Astrocyte (in vitro differentiated cells and primary cell): ENCODE measurements around the gene C3orf52. TPM values are rescaled to one million over a fixed set of nuclear protein-coding genes. Genes with fewer than 3 reads are reported as not detected.
A peak's percentile ranks its signal among the peaks of the same experiment; 100 is the strongest.

Experiments used
- DNase-seq: peaks from one replicate; pipeline ENCODE4 v3.0.0-alpha.2; 2010; ENCODE audit warnings: low read depth
- FAIRE-seq: peaks from 2 replicates; lab custom pipeline; 2011; peaks lifted over from hg19 to GRCh38; lab: Jason Lieb, UNC
- H2AFZ ChIP-seq: 2 replicates; pipeline ENCODE4 v1.6.0; 2012; ENCODE audit warnings: low read depth, low read length, inconsistent platforms
- H3K27ac ChIP-seq: 2 replicates; pipeline ENCODE4 v1.5.1; 2011; ENCODE audit warnings: low read depth, low read length, inconsistent platforms
- H3K27me3 ChIP-seq: 2 replicates; pipeline ENCODE4 v1.6.0; 2011; ENCODE audit warnings: low read length, inconsistent platforms; ENCODE audit not compliant: insufficient read depth
- H3K36me3 ChIP-seq: 2 replicates; pipeline ENCODE4 v1.5.1; 2011; ENCODE audit warnings: low read length, inconsistent platforms; ENCODE audit not compliant: insufficient read depth
- H3K4me1 ChIP-seq: 2 replicates; pipeline ENCODE4 v1.5.1; 2011; ENCODE audit warnings: low read length, inconsistent platforms; ENCODE audit not compliant: insufficient read depth
- H3K4me2 ChIP-seq: 2 replicates; pipeline ENCODE4 v1.6.0; 2012; ENCODE audit warnings: low read length, inconsistent platforms
- H3K4me3 ChIP-seq: 2 replicates; pipeline ENCODE4 v1.5.1; 2011; ENCODE audit warnings: low read depth, mild to moderate bottlenecking, low read length, inconsistent platforms; ENCODE audit not compliant: insufficient read depth
- H3K79me2 ChIP-seq: 2 replicates; pipeline ENCODE4 v1.6.0; 2012; ENCODE audit warnings: mild to moderate bottlenecking, low read length, inconsistent platforms; ENCODE audit not compliant: insufficient read depth
- H3K9ac ChIP-seq: 2 replicates; pipeline ENCODE4 v1.6.0; 2012; ENCODE audit warnings: mild to moderate bottlenecking, low read length, inconsistent platforms
- H3K9me3 ChIP-seq: 2 replicates; pipeline ENCODE4 v1.5.1; 2012; ENCODE audit warnings: low read depth, mild to moderate bottlenecking, low read length, inconsistent platforms; ENCODE audit not compliant: insufficient read depth
- H4K20me1 ChIP-seq: 2 replicates; pipeline ENCODE4 v1.6.0; 2012; ENCODE audit warnings: low read length, inconsistent platforms; ENCODE audit not compliant: insufficient read depth
- H3K27ac Mint-ChIP-seq: one replicate; pipeline ENCODE4 v1.8.0; 2021; ENCODE audit warnings: mild to moderate bottlenecking, mixed read lengths; ENCODE audit not compliant: unreplicated experiment
- H3K27me3 Mint-ChIP-seq: one replicate; pipeline ENCODE4 v1.8.0; 2021; ENCODE audit warnings: low read depth, mixed read lengths; ENCODE audit not compliant: unreplicated experiment
- H3K36me3 Mint-ChIP-seq: one replicate; pipeline ENCODE4 v1.8.0; 2021; ENCODE audit warnings: low read depth, mixed read lengths; ENCODE audit not compliant: unreplicated experiment
- H3K4me1 Mint-ChIP-seq: one replicate; pipeline ENCODE4 v1.8.0; 2021; ENCODE audit warnings: low read depth, mixed read lengths; ENCODE audit not compliant: unreplicated experiment
- H3K4me3 Mint-ChIP-seq: one replicate; pipeline ENCODE4 v1.8.0; 2021; ENCODE audit warnings: mild to moderate bottlenecking, moderate library complexity, mixed read lengths; ENCODE audit not compliant: unreplicated experiment
- H3K9me3 Mint-ChIP-seq: one replicate; pipeline ENCODE4 v1.8.0; 2021; ENCODE audit warnings: mild to moderate bottlenecking, mixed read lengths; ENCODE audit not compliant: unreplicated experiment
- EZH2 ChIP-seq: IDR thresholded peaks from 2 replicates; pipeline ENCODE4 v1.6.1; 2012; ENCODE audit warnings: mild to moderate bottlenecking, low read length, inconsistent platforms; ENCODE audit not compliant: insufficient read depth
- total RNA-seq: library from RNA; stranded (reverse); gene quantifications from 2 replicates; pipeline ENCODE4 v1.2.1, GENCODE V29; 2021
- TF ChIP-seq, protein P1 (sequence below): IDR thresholded peaks from 2 replicates; pipeline ENCODE4 v1.5.1; 2011; ENCODE audit warnings: low read depth, mild to moderate bottlenecking, inconsistent platforms, low read length, moderate library complexity; ENCODE audit not compliant: insufficient read depth

Gene C3orf52
- total RNA-seq, 1 donor from 2014 or later, result 21.9 TPM

GRCh38 chr3:112087746-112088145 lies 1.6 kb downstream of the C3orf52 start:
- Histone ChIP-seq H3K36me3 (no peaks in the 10 kb centered on the region), H3K4me3 (peak overlapping the region; percentile 75), H3K27ac (peak overlapping the region; percentile 89), H2AFZ (no peak overlapping the region), H3K4me2 (peak overlapping the region; percentile 85), H3K4me1 (peaks cover 23% of the 10 kb centered on the region), H3K9me3 (no peaks in the 10 kb centered on the region), H3K27me3 (no peaks in the 10 kb centered on the region), H3K9ac (peak overlapping the region; percentile 94), H3K79me2 (peaks cover 54% of the 10 kb centered on the region), H4K20me1 (peaks cover 23% of the 10 kb centered on the region)
- Mint-ChIP-seq H3K27ac (peak overlapping the region; percentile 94), H3K4me1 (peaks cover 34% of the 10 kb centered on the region), H3K9me3 (no peaks in the 10 kb centered on the region), H3K27me3 (no peaks in the 10 kb centered on the region), H3K36me3 (peaks cover 10% of the 10 kb centered on the region), H3K4me3 (peak overlapping the region; percentile 99)
- TF ChIP-seq, protein P1, sequence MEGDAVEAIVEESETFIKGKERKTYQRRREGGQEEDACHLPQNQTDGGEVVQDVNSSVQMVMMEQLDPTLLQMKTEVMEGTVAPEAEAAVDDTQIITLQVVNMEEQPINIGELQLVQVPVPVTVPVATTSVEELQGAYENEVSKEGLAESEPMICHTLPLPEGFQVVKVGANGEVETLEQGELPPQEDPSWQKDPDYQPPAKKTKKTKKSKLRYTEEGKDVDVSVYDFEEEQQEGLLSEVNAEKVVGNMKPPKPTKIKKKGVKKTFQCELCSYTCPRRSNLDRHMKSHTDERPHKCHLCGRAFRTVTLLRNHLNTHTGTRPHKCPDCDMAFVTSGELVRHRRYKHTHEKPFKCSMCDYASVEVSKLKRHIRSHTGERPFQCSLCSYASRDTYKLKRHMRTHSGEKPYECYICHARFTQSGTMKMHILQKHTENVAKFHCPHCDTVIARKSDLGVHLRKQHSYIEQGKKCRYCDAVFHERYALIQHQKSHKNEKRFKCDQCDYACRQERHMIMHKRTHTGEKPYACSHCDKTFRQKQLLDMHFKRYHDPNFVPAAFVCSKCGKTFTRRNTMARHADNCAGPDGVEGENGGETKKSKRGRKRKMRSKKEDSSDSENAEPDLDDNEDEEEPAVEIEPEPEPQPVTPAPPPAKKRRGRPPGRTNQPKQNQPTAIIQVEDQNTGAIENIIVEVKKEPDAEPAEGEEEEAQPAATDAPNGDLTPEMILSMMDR, result no peak
- TF ChIP-seq EZH2, result no peak
- FAIRE-seq, result no peak
- DNase-seq, result no peak

DNA sequence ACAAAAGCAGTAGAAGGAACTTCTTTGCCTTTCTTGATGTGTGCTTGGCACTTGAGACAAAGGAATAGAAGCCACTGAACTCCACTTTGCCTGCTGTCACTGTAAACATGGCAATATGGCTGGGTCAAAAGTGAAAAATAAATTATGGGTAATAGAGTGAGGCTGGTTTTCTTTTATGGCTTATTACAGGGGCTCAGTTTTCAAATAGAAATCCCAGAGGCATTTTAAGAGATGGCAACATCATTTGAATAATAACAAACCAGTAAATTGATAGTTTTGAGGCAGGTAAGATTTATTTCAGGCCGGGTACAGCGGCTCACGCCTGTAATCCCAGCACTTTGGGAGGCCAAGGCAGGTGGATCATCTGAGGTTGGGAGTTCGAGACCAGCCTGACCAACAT lies 2.8 kb downstream of the C3orf52 start:
- no peaks in the 10 kb centered on the region for H3K36me3 ChIP-seq
- no peaks in the 10 kb centered on the region for H3K9me3 ChIP-seq
- Mint-ChIP-seq H3K9me3 (no peaks in the 10 kb centered on the region), H3K4me3 (peak overlapping the region; percentile 25), H3K36me3 (peaks cover 13% of the 10 kb centered on the region), H3K27ac (no peak overlapping the region), H3K27me3 (no peaks in the 10 kb centered on the region), H3K4me1 (peaks cover 42% of the 10 kb centered on the region)
- peaks cover 66% of the 10 kb centered on the region for H3K79me2 ChIP-seq
- no peak overlapping the region for H3K9ac ChIP-seq
- peaks cover 28% of the 10 kb centered on the region for H3K4me1 ChIP-seq
- FAIRE-seq (no peak), DNase-seq (no peak)
- no peak overlapping the region for H3K4me3 ChIP-seq
- peaks cover 23% of the 10 kb centered on the region for H4K20me1 ChIP-seq
- no peak overlapping the region for H2AFZ ChIP-seq
- TF ChIP-seq, protein P1, result no peak
- no peak for TF ChIP-seq EZH2
- no peaks in the 10 kb centered on the region for H3K27me3 ChIP-seq
- H3K4me2 ChIP-seq, result peak overlapping the region; percentile 4
- no peak overlapping the region for H3K27ac ChIP-seq
